ENCODE results near the gene MYT1. TPM values are rescaled to one million over a fixed set of nuclear protein-coding genes. Genes with fewer than 3 reads are reported as not detected.
"Not testable (repeated sequence)": the region's sequence is repeated elsewhere in the genome, so short reads cannot be mapped to it uniquely, and the experiment has no call there.

Gene MYT1
- polyA plus RNA-seq, 1 experiment, result not detected

DNA sequence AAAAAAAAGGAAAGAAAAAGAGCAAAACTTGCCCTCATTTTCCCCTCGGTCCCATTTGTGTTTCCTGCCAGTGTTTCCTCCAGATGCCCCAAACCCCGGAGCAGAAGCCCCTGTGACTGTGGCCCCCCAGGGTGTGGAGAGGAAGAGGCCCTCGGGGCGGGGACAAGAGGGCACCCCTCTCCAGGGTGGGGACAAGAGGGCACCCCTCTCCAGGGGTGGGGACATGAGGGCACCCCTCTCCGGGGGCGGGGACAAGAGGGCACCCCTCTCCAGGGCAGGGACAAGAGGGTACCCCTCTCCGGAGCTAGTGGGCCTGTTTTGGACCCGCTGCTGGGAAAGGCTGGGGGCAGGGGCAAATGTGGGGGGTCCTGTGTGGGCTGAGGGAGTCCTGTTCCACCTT, 13.1 kb downstream of the MYT1 start:
- ChIA-PET POLR2A (no interaction called here), CTCF (no interaction called here)
- Histone ChIP-seq H3K27me3 (ENCODE audit: control insufficient read depth, insufficient read depth, low read length) (peaks cover 7% of the 10 kb centered on the region), H3K4me3 (ENCODE audit: low read depth, low read length) (no peak overlapping the region), H3K9me3 (ENCODE audit: control insufficient read depth, insufficient read depth, low read length) (no peaks in the 10 kb centered on the region; the same call in 1 of the 2 replicates), H3K27ac (ENCODE audit: low read depth, low read length) (no peak overlapping the region)
- TF ChIP-seq, protein P1, sequence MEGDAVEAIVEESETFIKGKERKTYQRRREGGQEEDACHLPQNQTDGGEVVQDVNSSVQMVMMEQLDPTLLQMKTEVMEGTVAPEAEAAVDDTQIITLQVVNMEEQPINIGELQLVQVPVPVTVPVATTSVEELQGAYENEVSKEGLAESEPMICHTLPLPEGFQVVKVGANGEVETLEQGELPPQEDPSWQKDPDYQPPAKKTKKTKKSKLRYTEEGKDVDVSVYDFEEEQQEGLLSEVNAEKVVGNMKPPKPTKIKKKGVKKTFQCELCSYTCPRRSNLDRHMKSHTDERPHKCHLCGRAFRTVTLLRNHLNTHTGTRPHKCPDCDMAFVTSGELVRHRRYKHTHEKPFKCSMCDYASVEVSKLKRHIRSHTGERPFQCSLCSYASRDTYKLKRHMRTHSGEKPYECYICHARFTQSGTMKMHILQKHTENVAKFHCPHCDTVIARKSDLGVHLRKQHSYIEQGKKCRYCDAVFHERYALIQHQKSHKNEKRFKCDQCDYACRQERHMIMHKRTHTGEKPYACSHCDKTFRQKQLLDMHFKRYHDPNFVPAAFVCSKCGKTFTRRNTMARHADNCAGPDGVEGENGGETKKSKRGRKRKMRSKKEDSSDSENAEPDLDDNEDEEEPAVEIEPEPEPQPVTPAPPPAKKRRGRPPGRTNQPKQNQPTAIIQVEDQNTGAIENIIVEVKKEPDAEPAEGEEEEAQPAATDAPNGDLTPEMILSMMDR (IDR thresholded peaks at IDR 0.05; ENCODE audit: low read depth, low read length), result no peak
- no peak for DNase-seq (ENCODE audit: low read depth, low spot score)

DNA sequence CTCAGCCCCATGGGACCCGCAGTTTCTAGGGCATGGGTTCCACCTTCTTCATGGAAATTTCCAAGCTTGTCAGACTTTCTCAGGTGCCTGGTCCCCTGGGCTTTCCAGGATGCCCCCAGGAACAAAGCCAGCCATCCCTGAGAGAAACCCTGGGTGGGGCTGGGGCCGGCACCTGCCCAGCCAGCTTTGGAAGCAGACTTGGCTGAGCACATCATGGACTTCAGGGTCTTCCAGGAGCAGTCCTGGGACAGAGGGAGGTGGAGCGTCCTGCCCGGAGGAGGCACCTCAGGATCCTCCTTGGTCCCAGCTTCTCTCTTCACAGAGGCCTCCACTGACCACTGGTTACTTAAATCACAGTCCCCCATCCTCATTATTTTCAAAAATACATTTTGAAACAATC, 13.5 kb downstream of the MYT1 start:
- ChIA-PET POLR2A (no interaction called here), CTCF (no interaction called here)
- DNase-seq (ENCODE audit: low read depth, low spot score), result no peak
- no peaks in the 10 kb centered on the region; the same call in 1 of the 2 replicates for H3K9me3 ChIP-seq (ENCODE audit: control insufficient read depth, insufficient read depth, low read length)
- no peak overlapping the region for H3K27ac ChIP-seq (ENCODE audit: low read depth, low read length)
- no peak overlapping the region for H3K4me3 ChIP-seq (ENCODE audit: low read depth, low read length)
- TF ChIP-seq, protein P1 (IDR thresholded peaks at IDR 0.05; ENCODE audit: low read depth, low read length), result no peak
- peaks cover 6% of the 10 kb centered on the region for H3K27me3 ChIP-seq (ENCODE audit: control insufficient read depth, insufficient read depth, low read length)

DNA sequence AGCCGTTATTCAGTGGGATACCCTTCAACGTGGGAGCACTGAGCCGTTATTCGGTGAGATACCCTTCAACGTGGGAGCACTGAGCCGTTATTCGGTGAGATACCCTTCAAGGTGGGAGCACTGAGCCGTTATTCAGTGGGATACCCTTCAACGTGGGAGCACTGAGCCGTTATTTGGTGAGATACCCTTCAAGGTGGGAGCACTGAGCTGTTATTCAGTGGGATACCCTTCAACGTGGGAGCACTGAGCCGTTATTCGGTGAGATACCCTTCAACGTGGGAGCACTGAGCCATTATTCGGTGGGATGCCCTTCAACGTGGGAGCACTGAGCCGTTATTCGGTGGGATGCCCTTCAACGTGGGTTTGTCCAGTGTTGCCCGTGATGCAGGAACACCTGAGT, 14.7 kb downstream of the MYT1 start:
- POLR2A ChIA-PET; H3K9me3 ChIP-seq (ENCODE audit: control insufficient read depth, insufficient read depth, low read length); H3K27me3 ChIP-seq (ENCODE audit: control insufficient read depth, insufficient read depth, low read length); CTCF ChIA-PET; H3K4me3 ChIP-seq (ENCODE audit: low read depth, low read length); H3K27ac ChIP-seq (ENCODE audit: low read depth, low read length); DNase-seq (ENCODE audit: low read depth, low spot score): not testable (repeated sequence)

DNA sequence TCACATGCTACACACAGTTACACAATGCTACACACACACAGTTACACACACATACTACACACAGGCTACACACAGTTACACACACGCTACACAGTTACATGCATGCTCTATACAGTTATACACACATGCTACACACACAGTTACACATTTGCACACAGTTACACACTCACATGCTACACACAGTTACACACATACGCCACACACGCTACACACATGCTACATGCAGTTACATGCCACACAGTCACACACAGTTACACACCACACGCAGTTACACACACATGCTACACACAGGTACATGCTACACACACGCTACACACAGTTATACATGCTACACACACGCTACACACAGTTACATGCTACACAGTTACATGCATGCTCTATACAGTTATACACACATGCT, 15.6 kb downstream of the MYT1 start:
- no peak overlapping the region for H3K27ac ChIP-seq (ENCODE audit: low read depth, low read length)
- TF ChIP-seq, protein P1 (IDR thresholded peaks at IDR 0.05; ENCODE audit: low read depth, low read length), result no peak
- ChIA-PET POLR2A (no interaction called here), CTCF (no interaction called here)
- H3K4me3 ChIP-seq (ENCODE audit: low read depth, low read length), result no peak overlapping the region
- peaks cover 9% of the 10 kb centered on the region for H3K27me3 ChIP-seq (ENCODE audit: control insufficient read depth, insufficient read depth, low read length)
- DNase-seq (ENCODE audit: low read depth, low spot score), result no peak
- peaks cover 1% of the 10 kb centered on the region for H3K9me3 ChIP-seq (ENCODE audit: control insufficient read depth, insufficient read depth, low read length)

GRCh38 chr20:64180673-64181072, 16.4 kb downstream of the MYT1 start:
- H3K27ac ChIP-seq (ENCODE audit: low read depth, low read length), result no peak overlapping the region
- DNase-seq (ENCODE audit: low read depth, low spot score), result no peak
- POLR2A ChIA-PET, result no interaction called here
- CTCF ChIA-PET, result no interaction called here
- H3K27me3 ChIP-seq (ENCODE audit: control insufficient read depth, insufficient read depth, low read length), result peaks cover 9% of the 10 kb centered on the region
- peaks cover 9% of the 10 kb centered on the region for H3K9me3 ChIP-seq (ENCODE audit: control insufficient read depth, insufficient read depth, low read length)
- no peak overlapping the region for H3K4me3 ChIP-seq (ENCODE audit: low read depth, low read length)
- TF ChIP-seq, protein P1 (IDR thresholded peaks at IDR 0.05; ENCODE audit: low read depth, low read length), result no peak

DNA sequence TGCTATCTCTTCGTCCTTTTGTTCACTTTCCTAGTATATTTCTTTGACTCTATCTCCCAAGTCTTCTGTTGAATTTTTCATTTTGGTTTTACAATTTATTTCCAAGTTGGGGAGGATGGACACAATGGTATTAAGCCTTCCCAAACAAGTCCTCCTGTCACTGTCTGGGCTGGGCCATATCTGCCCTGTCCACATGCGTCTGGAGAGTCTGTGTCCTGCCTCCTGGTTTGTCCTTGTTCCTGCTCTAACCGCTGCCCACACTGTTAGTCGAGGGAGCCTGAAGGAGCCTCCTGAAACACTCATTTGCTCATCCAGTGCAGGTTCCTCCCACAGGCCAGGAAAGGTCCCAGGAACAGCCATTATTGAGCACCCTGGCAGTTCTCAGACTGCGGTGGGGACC, 17.1 kb downstream of the MYT1 start:
- TF ChIP-seq, protein P1 (IDR thresholded peaks at IDR 0.05; ENCODE audit: low read depth, low read length), result no peak
- ChIA-PET POLR2A (no interaction called here), CTCF (no interaction called here)
- peaks cover 9% of the 10 kb centered on the region for H3K27me3 ChIP-seq (ENCODE audit: control insufficient read depth, insufficient read depth, low read length)
- no peak overlapping the region for H3K4me3 ChIP-seq (ENCODE audit: low read depth, low read length)
- no peak for DNase-seq (ENCODE audit: low read depth, low spot score)
- H3K9me3 ChIP-seq (ENCODE audit: control insufficient read depth, insufficient read depth, low read length), result peaks cover 16% of the 10 kb centered on the region
- no peak overlapping the region for H3K27ac ChIP-seq (ENCODE audit: low read depth, low read length)

Data from AG04450 (cell line).